Hematopoietic multipotent progenitor cell treated with erythropoietin and hydrocortisone succinate and interleukin-3 and kit ligand, for 8 days (in vitro differentiated cells): ENCODE measurements around the gene TMEM203.

ENCODE experiments used
- DNase-seq: peaks from one replicate; pipeline ENCODE4 v3.0.0-alpha.2; 2015

TMEM203 gene

DNA sequence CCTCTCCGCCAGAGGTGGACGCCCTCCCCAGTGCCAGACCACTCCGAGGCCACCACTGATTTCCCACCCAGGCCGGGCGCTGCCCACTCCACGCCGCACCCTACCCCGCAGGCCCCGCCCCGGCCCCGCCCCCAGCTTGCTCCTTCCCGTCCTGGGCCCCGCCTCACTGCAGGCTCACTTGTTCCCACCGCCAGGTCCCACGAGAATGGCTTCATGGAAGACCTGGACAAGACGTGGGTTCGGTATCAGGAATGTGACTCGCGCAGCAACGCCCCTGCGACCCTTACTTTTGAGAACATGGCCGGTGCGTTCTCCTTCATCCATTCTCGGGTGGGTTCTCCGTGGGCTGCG lies 42.1 kb downstream of the TMEM203 start:
- no peak for DNase-seq

DNA sequence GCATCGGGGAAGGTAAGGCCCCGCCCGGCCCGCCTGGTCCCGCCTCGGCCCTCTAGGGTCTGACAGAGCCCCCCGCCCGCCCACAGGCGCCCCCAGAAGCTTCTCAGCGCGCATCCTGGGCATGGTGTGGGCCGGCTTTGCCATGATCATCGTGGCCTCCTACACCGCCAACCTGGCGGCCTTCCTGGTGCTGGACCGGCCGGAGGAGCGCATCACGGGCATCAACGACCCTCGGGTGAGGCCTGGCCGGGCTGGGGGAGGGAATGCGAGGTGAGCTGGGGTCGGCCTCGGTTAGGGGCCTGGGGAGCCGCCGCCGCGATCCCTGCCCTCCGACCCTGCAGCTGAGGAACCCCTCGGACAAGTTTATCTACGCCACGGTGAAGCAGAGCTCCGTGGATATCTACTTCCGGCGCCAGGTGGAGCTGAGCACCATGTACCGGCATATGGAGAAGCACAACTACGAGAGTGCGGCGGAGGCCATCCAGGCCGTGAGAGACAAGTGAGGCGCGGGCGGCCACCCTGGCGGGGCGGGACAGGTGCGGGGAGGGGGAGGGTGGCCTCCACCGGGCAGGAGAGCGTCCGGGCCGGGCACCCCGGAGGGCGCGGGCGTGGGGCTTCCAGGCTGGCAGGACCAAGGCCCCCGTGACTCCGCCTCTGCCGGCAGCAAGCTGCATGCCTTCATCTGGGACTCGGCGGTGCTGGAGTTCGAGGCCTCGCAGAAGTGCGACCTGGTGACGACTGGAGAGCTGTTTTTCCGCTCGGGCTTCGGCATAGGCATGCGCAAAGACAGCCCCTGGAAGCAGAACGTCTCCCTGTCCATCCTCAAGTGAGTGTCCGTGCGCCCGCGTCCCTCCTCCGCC lies 42.7 kb downstream of the TMEM203 start:
- peak; percentile 30 for DNase-seq

DNA sequence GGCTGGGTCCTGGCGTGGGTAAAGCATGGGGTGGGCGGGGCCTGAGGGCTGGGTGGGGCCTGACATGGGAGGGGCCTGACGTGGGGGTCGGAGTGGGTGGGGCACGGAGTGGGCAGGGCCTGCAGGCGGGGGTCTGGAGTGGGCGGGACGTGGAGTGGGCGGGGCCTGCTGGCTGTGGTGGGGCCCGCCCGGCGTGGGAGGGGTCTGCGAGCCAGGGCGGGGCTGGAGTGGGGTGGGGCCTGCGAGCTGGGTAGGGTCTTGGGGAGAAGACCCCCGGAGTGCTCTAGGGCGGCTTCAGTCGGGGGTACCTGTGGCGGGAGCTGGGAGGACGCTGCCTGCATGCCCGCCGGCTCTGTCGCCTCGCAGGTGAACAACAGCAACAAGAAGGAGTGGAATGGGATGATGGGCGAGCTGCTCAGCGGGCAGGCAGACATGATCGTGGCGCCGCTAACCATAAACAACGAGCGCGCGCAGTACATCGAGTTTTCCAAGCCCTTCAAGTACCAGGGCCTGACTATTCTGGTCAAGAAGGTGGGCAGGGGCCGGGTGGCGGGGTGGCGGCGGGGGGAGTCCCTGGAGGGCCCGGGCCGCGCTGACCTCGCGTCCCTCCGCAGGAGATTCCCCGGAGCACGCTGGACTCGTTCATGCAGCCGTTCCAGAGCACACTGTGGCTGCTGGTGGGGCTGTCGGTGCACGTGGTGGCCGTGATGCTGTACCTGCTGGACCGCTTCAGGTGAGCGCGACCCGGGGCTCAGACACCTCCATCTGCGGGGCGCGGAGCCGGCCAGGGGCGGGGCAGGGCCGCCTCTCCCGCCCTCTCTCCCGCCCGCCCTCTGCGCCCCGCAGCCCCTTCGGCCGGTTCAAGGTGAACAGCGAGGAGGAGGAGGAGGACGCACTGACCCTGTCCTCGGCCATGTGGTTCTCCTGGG lies 43.6 kb downstream of the TMEM203 start:
- DNase-seq = no peak

DNA sequence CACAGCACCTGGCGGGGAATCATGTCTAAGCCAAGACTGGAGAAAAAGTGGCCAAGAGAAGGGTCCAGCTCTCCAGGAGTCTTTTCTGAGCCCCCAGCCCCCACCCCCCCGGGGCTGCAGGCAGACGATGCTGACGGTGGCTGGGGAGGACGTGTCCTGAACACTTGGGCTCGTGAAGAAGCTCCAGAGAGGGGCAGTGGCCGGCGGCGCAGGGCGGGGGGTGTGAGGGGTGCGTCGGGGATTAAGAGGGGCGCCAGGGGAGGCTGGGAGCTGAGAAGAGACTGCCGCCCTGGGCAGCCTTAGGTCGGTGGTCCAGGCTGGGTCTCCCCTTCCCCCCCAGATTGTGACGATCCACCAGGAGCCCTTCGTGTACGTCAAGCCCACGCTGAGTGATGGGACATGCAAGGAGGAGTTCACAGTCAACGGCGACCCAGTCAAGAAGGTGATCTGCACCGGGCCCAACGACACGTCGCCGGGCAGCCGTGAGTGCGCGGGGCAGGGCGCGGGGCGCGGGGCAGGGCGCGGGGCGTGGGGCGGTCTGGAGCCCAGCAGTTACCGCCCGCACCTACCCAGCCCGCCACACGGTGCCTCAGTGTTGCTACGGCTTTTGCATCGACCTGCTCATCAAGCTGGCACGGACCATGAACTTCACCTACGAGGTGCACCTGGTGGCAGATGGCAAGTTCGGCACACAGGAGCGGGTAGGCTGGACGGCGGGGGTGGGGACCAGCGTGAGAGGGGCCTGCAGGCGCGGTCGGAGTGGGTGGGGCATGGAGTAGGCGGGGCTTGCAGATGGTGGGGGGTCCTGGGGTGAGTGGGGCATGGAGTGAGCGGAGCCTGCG lies 44.5 kb downstream of the TMEM203 start:
- no peak for DNase-seq

GRCh38 chr9:137160054-137160425 lies 45.4 kb downstream of the TMEM203 start:
- no peak for DNase-seq

DNA sequence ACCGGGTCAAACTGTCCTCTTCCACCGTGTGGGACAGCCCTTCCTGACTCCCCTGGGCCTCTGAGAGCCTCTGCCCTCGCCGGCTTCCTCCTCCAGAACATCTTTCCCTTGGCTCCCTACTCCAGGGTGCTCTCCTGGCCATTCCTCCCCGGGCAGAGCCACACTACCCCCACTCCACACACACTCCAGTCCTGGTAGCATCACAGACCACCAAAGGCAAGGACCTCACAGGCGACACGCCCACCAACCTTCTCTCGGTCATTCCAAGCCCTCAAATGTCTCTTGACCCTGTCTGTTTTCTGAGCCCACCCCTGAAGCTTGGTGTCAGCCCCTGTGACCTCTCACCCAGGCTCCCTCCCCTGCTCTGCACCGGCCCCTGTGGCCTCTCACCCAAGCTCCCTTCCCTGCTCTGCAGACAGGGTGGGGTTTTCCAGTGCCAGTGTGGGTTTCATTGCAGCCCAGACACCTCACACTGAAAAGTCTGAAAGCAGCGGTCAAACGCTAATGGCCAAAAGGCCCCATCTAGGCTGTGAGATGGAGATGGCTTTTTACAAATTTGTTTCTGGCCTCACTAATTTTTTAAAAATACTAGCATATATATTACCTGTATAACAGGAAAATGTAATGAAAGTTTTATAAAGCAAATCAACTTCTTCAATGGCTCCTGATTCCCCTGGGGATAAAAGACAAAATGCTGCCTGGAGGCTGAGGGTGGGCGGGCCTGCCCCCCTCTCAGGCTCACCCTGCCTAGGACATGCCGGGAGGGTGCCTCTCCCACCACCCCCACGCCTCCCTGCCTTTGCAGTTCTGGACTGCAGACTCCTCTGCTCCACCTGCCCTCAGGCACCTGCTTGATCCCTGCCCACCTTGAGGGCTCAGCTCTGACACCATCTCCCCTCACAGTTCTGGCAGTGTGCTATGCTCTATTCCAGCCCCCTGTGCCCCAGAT lies 46.1 kb downstream of the TMEM203 start:
- DNase-seq = no peak

DNA sequence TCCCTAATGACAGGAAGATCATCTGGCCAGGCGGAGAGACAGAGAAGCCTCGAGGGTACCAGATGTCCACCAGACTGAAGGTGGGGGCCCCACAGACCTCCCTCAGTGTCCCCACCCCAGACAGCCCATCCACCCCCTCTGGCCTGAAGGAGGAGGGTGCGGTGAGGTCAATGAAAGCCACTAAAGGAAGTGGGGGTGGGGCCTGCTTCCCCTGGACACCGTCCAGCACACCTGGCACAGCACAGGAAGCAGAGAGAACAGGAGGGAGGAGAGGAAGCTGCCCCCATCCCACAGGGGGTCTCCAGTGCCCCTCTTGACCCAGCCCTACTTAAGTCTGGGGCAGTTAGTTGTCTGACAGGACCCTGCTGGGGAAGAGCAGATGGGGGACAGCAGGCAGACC lies 46.8 kb downstream of the TMEM203 start:
- no peak for DNase-seq

DNA sequence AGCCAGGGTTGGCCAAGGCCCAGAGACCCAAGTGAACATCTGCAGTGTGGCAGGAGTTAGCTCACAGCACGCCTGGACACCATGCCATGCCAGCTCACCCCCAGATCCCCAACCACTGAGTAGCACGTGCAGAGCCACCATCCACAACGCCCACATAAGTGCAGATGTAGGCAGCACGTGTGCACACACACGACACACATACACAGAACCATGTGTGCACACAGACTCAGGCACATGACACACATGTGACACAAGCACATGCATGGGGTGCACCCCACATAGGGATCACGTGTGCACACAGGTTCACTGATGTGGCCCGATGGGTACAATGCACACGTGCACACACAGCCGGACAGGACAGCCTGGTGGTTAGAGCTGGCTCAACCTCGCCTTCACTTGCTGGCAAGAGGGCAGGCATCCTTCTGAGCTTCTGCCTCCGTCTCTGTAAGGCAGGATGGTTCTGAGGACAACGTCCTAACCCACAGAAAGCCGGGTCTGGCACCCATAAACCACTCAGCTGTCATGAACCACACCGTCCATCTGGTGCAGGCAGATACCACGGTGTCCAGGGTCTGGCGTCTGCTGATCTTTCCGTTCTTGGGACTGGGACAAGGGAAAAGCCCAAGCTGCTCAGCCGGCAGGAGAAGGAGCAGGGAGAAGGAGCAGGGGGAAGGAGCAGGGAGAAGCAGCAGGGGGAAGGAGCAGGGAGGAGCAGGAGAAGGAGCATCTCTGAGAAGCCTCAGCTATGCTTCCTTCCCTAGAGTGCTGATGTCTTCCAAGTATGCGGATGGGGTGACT lies 47.6 kb downstream of the TMEM203 start:
- no peak for DNase-seq

GRCh38 chr9:137156567-137157375 lies 48.7 kb downstream of the TMEM203 start:
- DNase-seq = peak; percentile 71
